ENCODE data around the gene MAP2K3.

GRCh38 chr17:21271454-21272183 is 12.9 kb upstream of the MAP2K3 start:
- TF ChIP-seq EZH2 (IDR thresholded peaks at IDR 0.05; ENCODE audit: insufficient read depth, poor library complexity, severe bottlenecking) (no peak), EZH2phosphoT487 (IDR thresholded peaks at IDR 0.05; ENCODE audit: insufficient read depth, low read depth) (no peak)

All from GM23248 (cell line).